GM13977 (cell line): Measurements from ENCODE around the gene ENHO.

ENCODE experiments used
- DNase-seq: peaks from one replicate; pipeline ENCODE4 v3.0.0; 2012; ENCODE audit warnings: low spot score
- in situ Hi-C: fragments of 300-500 bp; cut with MboI; formaldehyde crosslinking; loops from one replicate; pipeline ENCODE4 v1.12.0; 2022; ENCODE audit warnings: low sequenced_read_pairs, low pct_unique_long_range_greater_than_20kb, mixed read lengths, inconsistent platforms; ENCODE audit not compliant: unreplicated experiment
- TF ChIP-seq, protein P1 (sequence below): IDR thresholded peaks from 2 replicates; pipeline ENCODE4 v1.5.1; 2012; ENCODE audit warnings: mild to moderate bottlenecking, control low read depth; ENCODE audit not compliant: insufficient read depth; ENCODE audit errors: extremely low read depth, missing control alignments

Gene ENHO

DNA sequence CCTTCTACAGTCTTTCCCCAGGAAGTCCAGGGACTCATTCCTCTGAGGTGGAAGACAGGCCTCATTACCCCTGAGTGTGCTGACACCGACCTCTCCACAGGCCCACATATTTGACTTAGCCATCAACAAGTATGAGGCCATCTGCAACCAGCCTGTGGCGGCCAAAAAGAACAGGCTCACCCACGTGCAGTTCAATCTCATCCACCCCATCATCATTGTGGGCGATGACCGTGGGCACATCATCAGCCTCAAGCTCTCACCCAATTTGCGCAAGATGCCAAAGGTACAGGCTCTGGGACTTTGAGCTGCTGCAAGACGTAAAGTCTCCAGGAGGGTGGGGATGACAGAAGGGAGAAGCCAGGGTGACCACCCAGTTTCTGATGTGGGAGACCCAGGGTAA is 5.6 kb downstream of the ENHO start:
- TF ChIP-seq, protein P1, sequence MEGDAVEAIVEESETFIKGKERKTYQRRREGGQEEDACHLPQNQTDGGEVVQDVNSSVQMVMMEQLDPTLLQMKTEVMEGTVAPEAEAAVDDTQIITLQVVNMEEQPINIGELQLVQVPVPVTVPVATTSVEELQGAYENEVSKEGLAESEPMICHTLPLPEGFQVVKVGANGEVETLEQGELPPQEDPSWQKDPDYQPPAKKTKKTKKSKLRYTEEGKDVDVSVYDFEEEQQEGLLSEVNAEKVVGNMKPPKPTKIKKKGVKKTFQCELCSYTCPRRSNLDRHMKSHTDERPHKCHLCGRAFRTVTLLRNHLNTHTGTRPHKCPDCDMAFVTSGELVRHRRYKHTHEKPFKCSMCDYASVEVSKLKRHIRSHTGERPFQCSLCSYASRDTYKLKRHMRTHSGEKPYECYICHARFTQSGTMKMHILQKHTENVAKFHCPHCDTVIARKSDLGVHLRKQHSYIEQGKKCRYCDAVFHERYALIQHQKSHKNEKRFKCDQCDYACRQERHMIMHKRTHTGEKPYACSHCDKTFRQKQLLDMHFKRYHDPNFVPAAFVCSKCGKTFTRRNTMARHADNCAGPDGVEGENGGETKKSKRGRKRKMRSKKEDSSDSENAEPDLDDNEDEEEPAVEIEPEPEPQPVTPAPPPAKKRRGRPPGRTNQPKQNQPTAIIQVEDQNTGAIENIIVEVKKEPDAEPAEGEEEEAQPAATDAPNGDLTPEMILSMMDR: no peak
- in situ Hi-C loops: no loop called here
- DNase-seq: no peak

DNA sequence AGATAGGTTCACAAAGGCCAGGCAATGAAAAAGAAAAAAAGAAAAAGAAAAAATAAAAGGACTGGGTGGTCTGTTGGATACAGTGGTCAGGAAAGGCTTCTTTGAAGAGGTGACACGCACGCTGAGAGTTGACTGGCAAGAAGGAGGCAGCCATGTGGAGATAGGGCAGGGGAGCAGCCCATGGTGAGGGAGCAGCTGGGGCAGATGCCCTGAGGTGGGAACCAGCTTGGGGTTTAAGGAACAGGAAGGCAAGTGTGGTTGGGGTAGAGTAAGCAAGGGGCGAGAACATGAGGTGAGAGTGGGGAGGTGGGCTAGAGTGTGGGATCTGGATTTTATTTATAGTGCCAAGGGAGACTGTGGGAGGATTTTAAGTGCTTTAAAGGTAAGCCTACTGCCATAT is 6.8 kb downstream of the ENHO start:
- TF ChIP-seq, protein P1: no peak

DNA sequence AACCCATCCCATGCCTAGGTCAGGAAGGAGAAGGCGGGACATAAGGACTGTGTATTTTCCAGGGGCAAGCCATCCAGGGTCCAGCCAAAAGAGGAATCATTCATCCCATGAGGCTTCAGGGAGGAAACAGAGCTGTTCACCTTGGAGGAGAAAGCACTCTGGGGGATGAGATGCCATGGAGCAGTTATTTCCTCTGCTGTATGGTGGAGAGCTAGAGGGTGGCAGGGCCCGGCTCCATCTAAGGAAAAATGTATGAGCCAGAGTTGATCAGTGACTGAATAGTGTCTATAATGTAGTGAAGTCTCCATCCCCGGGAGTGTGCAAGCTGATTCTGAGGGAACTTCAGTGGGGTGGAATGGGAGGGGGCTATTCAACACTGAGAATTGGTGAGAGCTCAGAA is 8.0 kb downstream of the ENHO start:
- in situ Hi-C loops: no loop called here
- DNase-seq: no peak
- TF ChIP-seq, protein P1: no peak

More for the DNA sequence above, 6.8 kb downstream of the ENHO start:
- no peak for DNase-seq
- in situ Hi-C loops: no loop called here

DNA sequence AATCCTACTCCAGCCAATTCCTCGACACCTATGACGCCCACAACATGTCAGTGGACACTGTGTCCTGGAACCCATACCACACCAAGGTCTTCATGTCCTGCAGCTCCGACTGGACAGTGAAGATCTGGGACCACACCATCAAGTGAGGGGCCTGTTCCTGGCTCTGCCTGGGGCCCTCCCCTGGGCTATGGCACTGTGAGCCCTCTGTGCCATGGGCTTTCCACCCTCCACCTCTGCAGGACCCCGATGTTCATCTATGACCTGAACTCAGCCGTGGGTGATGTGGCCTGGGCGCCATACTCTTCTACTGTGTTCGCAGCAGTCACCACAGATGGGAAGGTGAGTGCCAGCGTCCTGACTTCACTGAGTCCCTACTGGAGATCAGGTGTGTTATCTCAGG is 8.4 kb downstream of the ENHO start:
- in situ Hi-C loops: no loop called here
- TF ChIP-seq, protein P1: no peak
- no peak for DNase-seq

DNA sequence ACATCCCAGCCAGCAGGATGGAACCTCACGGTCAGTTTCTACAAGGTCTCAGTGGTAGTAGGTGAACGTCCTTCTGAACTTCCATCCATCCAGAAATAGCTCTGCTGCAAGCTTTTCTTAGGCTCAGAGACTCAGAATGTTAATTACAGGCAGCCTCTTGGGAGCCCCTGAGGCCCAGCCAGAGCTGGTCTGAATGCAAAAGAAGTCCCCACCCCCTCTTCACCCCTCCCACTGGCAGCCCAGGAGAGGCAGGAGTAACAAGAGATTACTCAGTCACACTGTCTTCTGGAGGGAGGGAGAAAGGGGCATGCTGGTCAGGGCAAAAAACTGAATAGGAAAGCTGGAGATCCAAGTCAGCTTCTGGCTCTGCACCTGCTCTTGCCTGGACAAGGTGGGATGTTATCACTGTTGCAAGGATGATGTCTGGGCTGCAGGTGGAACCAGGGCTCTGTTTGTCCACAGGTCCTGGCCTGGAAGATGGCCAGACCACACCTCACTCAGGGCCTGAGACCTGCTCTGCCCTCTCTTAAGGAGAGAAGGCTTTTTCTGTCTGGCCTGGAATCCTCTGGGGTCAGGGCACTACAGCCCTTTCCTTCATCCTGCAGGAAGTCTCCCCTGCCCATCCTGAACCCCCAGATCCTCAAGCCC is 9.1 kb downstream of the ENHO start:
- in situ Hi-C loops: no loop called here
- TF ChIP-seq, protein P1: no peak
- DNase-seq: no peak

DNA sequence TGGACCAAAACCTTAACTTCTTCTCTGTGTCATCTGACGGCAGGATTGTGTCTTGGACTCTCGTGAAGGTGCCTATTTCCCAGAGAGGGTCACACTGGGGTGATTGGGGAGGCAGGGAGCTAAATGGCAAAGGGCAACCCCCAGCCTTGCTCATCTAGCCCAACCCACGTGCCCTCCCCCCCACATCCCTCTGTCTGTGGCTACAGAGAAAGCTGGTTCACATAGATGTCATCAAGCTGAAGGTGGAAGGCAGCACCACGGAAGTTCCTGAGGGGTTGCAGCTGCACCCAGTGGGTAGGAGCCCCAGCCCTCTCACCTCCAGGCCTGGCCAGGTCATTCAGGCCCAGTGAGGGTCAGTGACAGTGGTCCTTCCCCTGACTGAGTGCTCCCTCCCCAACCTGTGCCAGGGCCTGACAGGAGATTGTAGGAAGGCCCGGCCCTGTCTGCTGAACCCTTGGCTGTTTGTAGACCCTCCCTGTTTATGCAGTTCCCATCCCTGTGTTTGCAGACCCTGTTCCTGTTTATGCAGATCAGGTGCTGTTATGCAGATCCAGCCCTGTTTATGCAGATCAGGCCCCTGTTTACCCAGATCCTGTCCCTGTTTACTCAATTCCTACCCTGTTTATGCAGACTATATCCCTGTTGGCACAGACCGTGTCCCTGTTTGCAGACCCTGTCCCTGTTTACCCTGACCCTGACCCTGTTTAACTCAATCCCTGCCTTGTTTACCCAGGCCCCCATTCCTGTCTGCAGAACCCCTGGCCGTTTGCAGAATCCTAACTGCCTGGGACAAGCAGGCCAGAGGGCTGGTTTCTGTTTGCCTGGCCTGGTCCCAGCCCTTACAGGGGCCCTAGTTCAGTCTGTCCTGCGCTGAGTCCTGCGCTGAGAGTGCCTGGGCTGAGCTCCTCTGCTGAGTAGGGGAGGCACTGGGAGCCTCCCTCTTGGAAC is 10.4 kb downstream of the ENHO start:
- no peak for DNase-seq
- in situ Hi-C loops: no loop called here
- TF ChIP-seq, protein P1: no peak
